K562 treated with DMSO at 1 percent for 4 hours (cell line): ENCODE results near the gene SERPINB10. TPM values are rescaled to one million over a fixed set of nuclear protein-coding genes. Genes with fewer than 3 reads are reported as not detected.

Experiments used
- total RNA-seq: library from RNA; unstranded; fragments of 300-600 nt; gene quantifications from 2 replicates; pipeline ENCODE4 v1.2.3, GENCODE V29; 2022; ENCODE audit not compliant: insufficient read depth

SERPINB10 gene
- total RNA-seq, result not detected in 2 replicates

DNA sequence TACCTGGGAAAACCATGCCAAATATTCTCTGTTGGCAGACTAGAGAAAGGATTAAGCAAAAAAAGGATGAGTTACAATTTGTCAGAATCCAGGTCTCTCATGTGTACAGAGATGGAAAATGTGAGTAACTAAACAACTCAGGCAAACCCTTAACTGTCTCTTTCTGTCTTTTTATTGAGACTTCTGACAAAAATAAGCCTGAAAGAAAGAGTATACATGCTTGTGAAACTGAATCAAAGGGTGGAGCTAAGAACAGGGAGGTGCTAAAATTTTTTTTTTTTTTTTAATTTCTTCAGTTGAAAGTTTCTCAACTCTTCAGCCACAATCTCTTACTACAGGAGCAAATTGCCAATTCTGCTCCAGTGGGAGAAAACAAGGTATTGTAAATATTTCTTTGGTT, at the start of gene SERPINB10:
TSS of gene SERPINB10 (plus strand) at position 295 of the 400 bp plus-strand sequence. CDS start 7,553 bp downstream, outside the sequence.

GRCh38 chr18:63887424-63887823, 20.3 kb upstream of the SERPINB10 start, which contains the start of gene SERPINB2:
TSS of gene SERPINB2 (plus strand) at chr18:63887705. CDS start at chr18:63891445, 3,740 bp downstream.

DNA sequence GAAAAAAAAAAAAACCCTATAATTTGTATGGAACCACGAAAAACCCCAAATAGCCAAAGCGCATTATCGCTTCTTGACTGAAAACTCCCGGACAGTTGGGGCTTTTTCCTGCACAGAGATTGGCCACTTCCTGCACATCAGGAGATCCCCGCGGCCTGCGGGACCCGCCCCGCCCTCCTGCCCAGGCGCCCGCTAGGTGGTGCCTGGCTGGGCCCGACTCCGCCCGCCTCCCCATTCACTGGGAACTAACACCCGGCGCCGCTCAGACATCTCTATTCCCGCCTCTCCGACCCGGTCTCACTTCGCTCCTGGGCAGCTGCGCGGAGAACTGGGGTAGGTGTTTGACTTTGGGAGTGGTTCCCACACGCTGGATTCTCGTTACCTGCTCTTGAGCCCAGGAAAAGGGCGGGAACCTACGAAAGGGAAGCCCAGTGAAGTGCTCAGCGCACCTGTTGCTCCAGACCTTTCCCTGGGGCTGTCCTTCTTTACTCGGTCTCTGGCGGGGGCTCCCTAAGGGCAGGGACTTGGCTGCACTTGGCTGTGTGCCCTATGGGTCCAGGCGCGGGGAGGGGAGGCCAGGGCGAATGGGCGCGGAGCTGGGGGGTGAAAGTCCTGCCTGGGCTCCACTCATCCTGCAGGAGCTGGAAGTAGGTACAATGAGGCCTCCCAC, 41.4 kb downstream of the SERPINB10 start, which contains the start of gene HMSD:
TSS of gene HMSD (plus strand) at position 234 of the 670 bp plus-strand sequence. CDS start 4,155 bp downstream, outside the sequence.

GRCh38 chr18:63969942-63970808, 62.4 kb downstream of the SERPINB10 start, which contains the start of gene SERPINB8:
TSS of gene SERPINB8 (plus strand) at chr18:63970081. CDS start at chr18:63978309, 8,228 bp downstream.

Other genes starting within 250 kb of the SERPINB10 start
- not detected in 2 replicates for gene SERPINB3, start 246.1 kb upstream of the SERPINB10 start, total RNA-seq
- gene SERPINB11, start 205.0 kb upstream of the SERPINB10 start, total RNA-seq, result not detected in 2 replicates
- gene SERPINB7, start 132.5 kb upstream of the SERPINB10 start, total RNA-seq, result not detected in 2 replicates
- gene SERPINB2, start 20.3 kb upstream of the SERPINB10 start, total RNA-seq, result not detected in 2 replicates
- gene HMSD, start 41.3 kb downstream of the SERPINB10 start, total RNA-seq, result not detected in 2 replicates
- gene SERPINB8, start 62.1 kb downstream of the SERPINB10 start, total RNA-seq, result 0.62 and 0.97 TPM in 2 replicates
- not detected in 2 replicates for gene LINC00305, start 241.1 kb downstream of the SERPINB10 start, total RNA-seq